Liver (tissue), 9 donors: ENCODE measurements around the gene MRPL58. TPM values are rescaled to one million over a fixed set of nuclear protein-coding genes. Genes with fewer than 3 reads are reported as not detected.

Source experiments
- DNase-seq: peaks from one replicate; pipeline ENCODE4 v3.0.0-alpha.2; 2017; ENCODE audit warnings: low spot score
- H3K27ac ChIP-seq, 2 donors: one replicate each; pipeline ENCODE4 v1.7.0; 2013; ENCODE audit warnings: inconsistent platforms in 2 of 2, low read length in 2 of 2, control low read depth in 1 of 2, low read depth in 1 of 2, mild to moderate bottlenecking in 1 of 2
- H3K27me3 ChIP-seq, 4 donors: one replicate each; pipeline versions ENCODE4 v1.6.1 to v1.7.0; 2013; ENCODE audit warnings: low read length in 3 of 4, inconsistent platforms in 1 of 4, mild to moderate bottlenecking in 1 of 4, moderate library complexity in 1 of 4; ENCODE audit not compliant: control insufficient read depth in 4 of 4, insufficient read depth in 4 of 4
- H3K36me3 ChIP-seq, 4 donors: one replicate each; pipeline versions ENCODE4 v1.6.1 to v1.7.0; 2013; ENCODE audit warnings: low read length in 3 of 4, mild to moderate bottlenecking in 3 of 4, low read depth in 1 of 4, moderate library complexity in 1 of 4; ENCODE audit not compliant: control insufficient read depth in 4 of 4, insufficient read depth in 3 of 4
- H3K4me1 ChIP-seq, 4 donors: one replicate each; pipeline versions ENCODE4 v1.6.1 to v1.7.0; 2013; ENCODE audit warnings: low read length in 3 of 4, mild to moderate bottlenecking in 3 of 4, moderate library complexity in 1 of 4; ENCODE audit not compliant: control insufficient read depth in 4 of 4, insufficient read depth in 4 of 4
- H3K4me3 ChIP-seq, 3 donors: one replicate each; pipeline versions ENCODE4 v1.6.1 to v1.7.0; 2013; ENCODE audit warnings: low read length in 3 of 3, control low read depth in 1 of 3, low read depth in 1 of 3, mild to moderate bottlenecking in 1 of 3
- H3K9ac ChIP-seq, 2 donors: one replicate each; pipeline ENCODE4 v1.7.0; 2013; ENCODE audit warnings: low read length in 2 of 2, mild to moderate bottlenecking in 2 of 2, moderate library complexity in 2 of 2, control low read depth in 1 of 2, low read depth in 1 of 2
- H3K9me3 ChIP-seq, 4 donors: one replicate each; pipeline versions ENCODE4 v1.6.1 to v1.7.0; 2013; ENCODE audit warnings: low read length in 3 of 4; ENCODE audit not compliant: control insufficient read depth in 4 of 4
- CTCF ChIP-seq: fragments of 150-350 bp; IDR thresholded peaks from 2 replicates; pipeline ENCODE4 v1.5.1; 2017; ENCODE audit warnings: improper control_type of control experiment, low read depth, low read length; ENCODE audit not compliant: missing input control
- EGR1 ChIP-seq, 2 donors: IDR thresholded peaks; 2 replicates each; pipeline ENCODE4 v1.6.1; 2016 to 2018; ENCODE audit warnings: antibody characterized with exemption in 2 of 2, low read depth in 2 of 2
- FOXA2 ChIP-seq: IDR thresholded peaks from 2 replicates; pipeline ENCODE4 v1.6.1; 2016; ENCODE audit warnings: antibody characterized with exemption
- GABPA ChIP-seq, 2 donors: IDR thresholded peaks in 1 of 2; conservative IDR thresholded peaks in 1 of 2; 2 replicates each; pipeline ENCODE4 v1.6.1; 2016; ENCODE audit warnings: antibody characterized with exemption in 2 of 2, mild to moderate bottlenecking in 1 of 2, moderate library complexity in 1 of 2
- JUND ChIP-seq, 2 donors: IDR thresholded peaks; 2 replicates each; pipeline ENCODE4 v1.6.1; 2016; ENCODE audit warnings: antibody characterized with exemption in 2 of 2
- NR2F2 ChIP-seq: IDR thresholded peaks from 2 replicates; pipeline ENCODE4 v1.6.1; 2016; ENCODE audit warnings: antibody characterized with exemption
- RXRA ChIP-seq, 2 donors: IDR thresholded peaks; 2 replicates each; pipeline ENCODE4 v1.6.1; 2017 to 2018; ENCODE audit warnings: antibody characterized with exemption in 2 of 2, mild to moderate bottlenecking in 1 of 2
- SP1 ChIP-seq: IDR thresholded peaks from 2 replicates; pipeline ENCODE4 v1.6.1; 2018; ENCODE audit warnings: antibody characterized with exemption, mild to moderate bottlenecking
- TAF1 ChIP-seq: conservative IDR thresholded peaks from 2 replicates; pipeline ENCODE4 v1.6.1; 2016; ENCODE audit warnings: antibody characterized with exemption, mild to moderate bottlenecking
- WGBS: extraction: QIAGEN DNeasy Blood & Tissue Kit; methylation state at CpG from one replicate; pipeline ENCODE4 v1.1.7; 2013; 5-methylcytosine and 5-hydroxymethylcytosine counted together
- polyA plus RNA-seq, 2 donors: library from polyadenylated mRNA; stranded (reverse) in 1 of 2; unstranded in 1 of 2; fragments of 200-250 nt in 1 of 2; fragments of >200 nt in 1 of 2; fragmentation: Nextera tagmentation in 1 of 2; extraction: Ambion mirVana in 1 of 2; gene quantifications; one replicate each; pipeline versions ENCODE4 v1.2.1 to v1.2.3, GENCODE V29; 2013 to 2015
- total RNA-seq, 2 donors: library from RNA; depleted of rRNA; stranded (reverse); fragments of >200 nt; gene quantifications; one replicate each; pipeline ENCODE4 v1.2.3, GENCODE V29; 2014
- TF ChIP-seq, protein P1 (sequence below): IDR thresholded peaks from 2 replicates; pipeline ENCODE4 v1.6.1; 2016; ENCODE audit warnings: antibody characterized with exemption
- TF ChIP-seq, protein P2 (sequence below): IDR thresholded peaks from 2 replicates; pipeline ENCODE4 v1.6.1; 2016; ENCODE audit warnings: antibody characterized with exemption, mild to moderate bottlenecking
- donor health status: healthy.
- donor health status: healthy.
- donor health status: healthy.
- donor health status: healthy.
- donor health status: healthy.

The MRPL58 gene
- total and polyA plus RNA-seq, 4 donors, result 20.5 to 47.0 (median 33.4) TPM

DNA sequence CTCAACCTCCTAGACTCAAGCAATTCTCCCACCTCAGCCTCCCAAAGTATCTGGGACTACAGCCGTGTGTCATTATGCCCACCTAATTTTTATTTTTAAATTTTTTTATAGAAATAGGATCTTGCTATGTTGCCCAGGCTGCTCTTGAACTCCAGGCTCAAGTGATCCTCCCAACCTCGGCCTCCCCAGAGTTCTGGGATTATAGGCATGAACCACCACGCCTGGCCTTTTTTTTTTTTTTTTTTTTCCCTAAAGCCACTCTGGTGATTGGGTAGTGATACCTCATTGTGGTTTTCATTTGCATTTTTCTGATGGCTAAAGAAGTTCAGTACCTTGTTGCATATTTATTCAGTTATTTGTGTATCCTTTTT, 26.3 kb upstream of the MRPL58 start (continued):
- TF ChIP-seq, protein P1, sequence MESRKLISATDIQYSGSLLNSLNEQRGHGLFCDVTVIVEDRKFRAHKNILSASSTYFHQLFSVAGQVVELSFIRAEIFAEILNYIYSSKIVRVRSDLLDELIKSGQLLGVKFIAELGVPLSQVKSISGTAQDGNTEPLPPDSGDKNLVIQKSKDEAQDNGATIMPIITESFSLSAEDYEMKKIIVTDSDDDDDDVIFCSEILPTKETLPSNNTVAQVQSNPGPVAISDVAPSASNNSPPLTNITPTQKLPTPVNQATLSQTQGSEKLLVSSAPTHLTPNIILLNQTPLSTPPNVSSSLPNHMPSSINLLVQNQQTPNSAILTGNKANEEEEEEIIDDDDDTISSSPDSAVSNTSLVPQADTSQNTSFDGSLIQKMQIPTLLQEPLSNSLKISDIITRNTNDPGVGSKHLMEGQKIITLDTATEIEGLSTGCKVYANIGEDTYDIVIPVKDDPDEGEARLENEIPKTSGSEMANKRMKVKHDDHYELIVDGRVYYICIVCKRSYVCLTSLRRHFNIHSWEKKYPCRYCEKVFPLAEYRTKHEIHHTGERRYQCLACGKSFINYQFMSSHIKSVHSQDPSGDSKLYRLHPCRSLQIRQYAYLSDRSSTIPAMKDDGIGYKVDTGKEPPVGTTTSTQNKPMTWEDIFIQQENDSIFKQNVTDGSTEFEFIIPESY, result no peak
- TF ChIP-seq EGR1 (IDR thresholded peaks at IDR 0.05; ENCODE audit: low read depth in 2 of 2), result no peak

DNA sequence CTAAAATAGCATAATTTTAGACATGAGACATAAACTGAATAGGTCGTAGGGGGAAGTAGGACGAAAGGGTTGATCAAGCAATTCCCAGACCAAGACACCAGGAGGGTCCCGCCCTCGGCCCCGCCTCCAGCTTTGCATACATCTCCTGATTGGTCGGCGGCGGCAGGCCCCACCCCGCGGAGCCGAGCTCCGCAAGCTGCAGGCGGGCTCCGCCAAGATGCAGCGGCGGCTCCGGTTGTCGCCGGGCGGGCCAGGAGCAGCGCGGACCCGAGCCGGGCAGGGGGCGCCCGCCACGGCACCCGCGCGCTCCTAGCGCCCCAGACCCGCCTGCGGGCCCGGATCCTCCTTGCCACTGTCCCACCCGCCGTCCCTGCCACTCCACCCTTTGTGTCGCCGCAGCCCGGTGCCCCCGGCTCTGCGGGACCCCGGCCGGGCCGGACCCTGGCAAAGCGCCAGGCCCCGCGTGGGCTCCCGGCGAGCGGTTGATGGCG, 25.0 kb upstream of the MRPL58 start, which contains the start of gene CDR2L:
Gene CDR2L (plus strand): TSS at position 215 of the 491 bp plus-strand sequence. CDS start 412 bp downstream, outside the sequence.
- Histone ChIP-seq H3K4me3 (peak within 1 kb of the TSS in 2 of 3 donors; percentile 52 to 80), H3K9ac (peak within 1 kb of the TSS; percentile 17 to 72), H3K4me1 (peaks cover 3 to 19% (median 13%) of the 10 kb centered on the region in 4 donors), H3K9me3 (no peaks in the 10 kb centered on the region), H3K27ac (peak within 1 kb of the TSS; percentile 76 to 85), H3K36me3 (no peaks in the 10 kb centered on the region), H3K27me3 (peaks cover 0 to 3% (median 0%) of the 10 kb centered on the region in 4 donors)
- peak; percentile 33 for TF ChIP-seq SP1
- TF ChIP-seq CTCF, result no peak
- WGBS, result under 1% methylated on average over 51 of the region's 51 CpGs
- peak; percentile 96 for DNase-seq

GRCh38 chr17:74987909-74988711, 24.4 kb upstream of the MRPL58 start:
- Histone ChIP-seq H3K27me3 (peaks cover 0 to 3% (median 0%) of the 10 kb centered on the region in 4 donors), H3K9me3 (no peaks in the 10 kb centered on the region), H3K36me3 (no peaks in the 10 kb centered on the region), H3K9ac (peak overlapping the region; percentile 17 to 72), H3K4me3 (peak overlapping the region in 2 of 3 donors; percentile 51 to 80), H3K4me1 (peaks cover 3 to 19% (median 12%) of the 10 kb centered on the region in 4 donors), H3K27ac (peak overlapping the region; percentile 76 to 85)
- TF ChIP-seq NR2F2 (peak; percentile 11), RXRA (IDR thresholded peaks at IDR 0.05) (no peak), FOXA2 (no peak)
- 5% methylated on average over 76 of the region's 76 CpGs for WGBS
- DNase-seq, result peak; percentile 52

DNA sequence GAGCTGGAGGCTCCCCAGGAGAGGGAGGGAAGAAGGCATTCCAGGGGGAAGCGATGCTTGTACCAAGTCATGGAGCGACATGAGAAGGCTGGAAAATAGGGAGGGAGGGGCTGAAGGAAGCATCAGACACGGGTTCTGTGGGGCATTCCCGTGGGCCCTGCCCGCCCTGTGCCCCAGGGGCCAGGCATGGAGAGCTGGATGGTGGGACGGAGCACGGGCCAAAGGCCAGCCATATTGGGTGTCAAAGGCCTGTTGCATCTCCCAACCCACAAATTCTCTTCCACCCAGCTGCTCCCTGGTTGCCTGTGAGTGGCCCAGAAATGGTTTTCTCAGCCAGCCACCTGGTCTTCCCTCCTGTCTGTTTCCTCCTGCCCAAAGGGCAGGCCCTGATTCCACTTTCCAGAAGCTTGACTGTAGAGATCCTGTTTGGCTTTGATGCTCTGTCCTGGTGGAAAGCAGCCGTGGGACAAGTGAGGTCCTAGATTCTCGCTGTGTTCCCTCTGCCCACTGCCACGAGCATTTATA, 21.8 kb upstream of the MRPL58 start:
- Histone ChIP-seq H3K9me3 (no peaks in the 10 kb centered on the region), H3K27ac (no peak overlapping the region)

More for the DNA sequence above, 21.8 kb upstream of the MRPL58 start:
- TF ChIP-seq GABPA (IDR thresholded peaks at IDR 0.05 in 1 of 2, conservative IDR thresholded peaks at IDR 0.05 in 1 of 2) (no peak), TAF1 (no peak), SP1 (no peak), FOXA2 (no peak), NR2F2 (no peak), JUND (IDR thresholded peaks at IDR 0.05) (no peak)
- TF ChIP-seq, protein P2, sequence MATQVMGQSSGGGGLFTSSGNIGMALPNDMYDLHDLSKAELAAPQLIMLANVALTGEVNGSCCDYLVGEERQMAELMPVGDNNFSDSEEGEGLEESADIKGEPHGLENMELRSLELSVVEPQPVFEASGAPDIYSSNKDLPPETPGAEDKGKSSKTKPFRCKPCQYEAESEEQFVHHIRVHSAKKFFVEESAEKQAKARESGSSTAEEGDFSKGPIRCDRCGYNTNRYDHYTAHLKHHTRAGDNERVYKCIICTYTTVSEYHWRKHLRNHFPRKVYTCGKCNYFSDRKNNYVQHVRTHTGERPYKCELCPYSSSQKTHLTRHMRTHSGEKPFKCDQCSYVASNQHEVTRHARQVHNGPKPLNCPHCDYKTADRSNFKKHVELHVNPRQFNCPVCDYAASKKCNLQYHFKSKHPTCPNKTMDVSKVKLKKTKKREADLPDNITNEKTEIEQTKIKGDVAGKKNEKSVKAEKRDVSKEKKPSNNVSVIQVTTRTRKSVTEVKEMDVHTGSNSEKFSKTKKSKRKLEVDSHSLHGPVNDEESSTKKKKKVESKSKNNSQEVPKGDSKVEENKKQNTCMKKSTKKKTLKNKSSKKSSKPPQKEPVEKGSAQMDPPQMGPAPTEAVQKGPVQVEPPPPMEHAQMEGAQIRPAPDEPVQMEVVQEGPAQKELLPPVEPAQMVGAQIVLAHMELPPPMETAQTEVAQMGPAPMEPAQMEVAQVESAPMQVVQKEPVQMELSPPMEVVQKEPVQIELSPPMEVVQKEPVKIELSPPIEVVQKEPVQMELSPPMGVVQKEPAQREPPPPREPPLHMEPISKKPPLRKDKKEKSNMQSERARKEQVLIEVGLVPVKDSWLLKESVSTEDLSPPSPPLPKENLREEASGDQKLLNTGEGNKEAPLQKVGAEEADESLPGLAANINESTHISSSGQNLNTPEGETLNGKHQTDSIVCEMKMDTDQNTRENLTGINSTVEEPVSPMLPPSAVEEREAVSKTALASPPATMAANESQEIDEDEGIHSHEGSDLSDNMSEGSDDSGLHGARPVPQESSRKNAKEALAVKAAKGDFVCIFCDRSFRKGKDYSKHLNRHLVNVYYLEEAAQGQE, result no peak
- TF ChIP-seq, protein P1, result no peak
- DNase-seq, result no peak
- Histone ChIP-seq H3K9ac (no peak overlapping the region), H3K4me1 (peaks cover 3 to 19% (median 12%) of the 10 kb centered on the region in 4 donors), H3K27me3 (peaks cover 0 to 3% (median 0%) of the 10 kb centered on the region in 4 donors), H3K36me3 (no peaks in the 10 kb centered on the region), H3K4me3 (no peak overlapping the region)
- WGBS, result 94% methylated on average over 10 of the region's 10 CpGs
